GM21576 (cell line): ENCODE measurements around the gene CPTP.

ENCODE experiments used
- ATAC-seq: cut with Tn5 transposase; IDR thresholded peaks from one replicate; pipeline ENCODE4 v1.9.1; 2021; ENCODE audit warnings: mild to moderate bottlenecking, moderate library complexity; ENCODE audit not compliant: unreplicated experiment

CPTP gene

GRCh38 chr1:1332774-1333480 is 8.3 kb downstream of the CPTP start:
- no peak for ATAC-seq

- ATAC-seq = no peak
Measured at GRCh38 chr1:1333551-1334241, 9.1 kb downstream of the CPTP start.

GRCh38 chr1:1334835-1335234 is 10.2 kb downstream of the CPTP start:
- ATAC-seq = no peak

GRCh38 chr1:1335283-1335682 is 10.7 kb downstream of the CPTP start:
- no peak for ATAC-seq

GRCh38 chr1:1335792-1336248 is 11.2 kb downstream of the CPTP start:
- no peak for ATAC-seq

GRCh38 chr1:1336446-1336845 is 11.8 kb downstream of the CPTP start:
- no peak for ATAC-seq

- ATAC-seq = no peak
Measured at GRCh38 chr1:1336931-1337792, 12.6 kb downstream of the CPTP start.

GRCh38 chr1:1337793-1338147 is 13.2 kb downstream of the CPTP start:
- no peak for ATAC-seq

GRCh38 chr1:1338278-1338677 is 13.7 kb downstream of the CPTP start:
- ATAC-seq = no peak

GRCh38 chr1:1340185-1340584 is 15.6 kb downstream of the CPTP start:
- ATAC-seq = no peak

GRCh38 chr1:1340791-1341548 is 16.4 kb downstream of the CPTP start:
- ATAC-seq = no peak

- no peak for ATAC-seq
Measured at GRCh38 chr1:1341549-1342021, 17.0 kb downstream of the CPTP start.

- ATAC-seq = no peak
Measured at GRCh38 chr1:1342061-1342562, 17.5 kb downstream of the CPTP start.

GRCh38 chr1:1342584-1343115 is 18.0 kb downstream of the CPTP start:
- no peak for ATAC-seq

- no peak for ATAC-seq
Measured at GRCh38 chr1:1343811-1344421, 19.3 kb downstream of the CPTP start.

- ATAC-seq = no peak
Measured at GRCh38 chr1:1344655-1345361, 20.2 kb downstream of the CPTP start.

GRCh38 chr1:1345384-1345783 is 20.8 kb downstream of the CPTP start:
- no peak for ATAC-seq

GRCh38 chr1:1345860-1346500 is 21.4 kb downstream of the CPTP start:
- ATAC-seq = no peak

GRCh38 chr1:1346501-1346890 is 21.9 kb downstream of the CPTP start:
- no peak for ATAC-seq
